ENCODE results near the gene TEDC1.

Gene TEDC1

DNA sequence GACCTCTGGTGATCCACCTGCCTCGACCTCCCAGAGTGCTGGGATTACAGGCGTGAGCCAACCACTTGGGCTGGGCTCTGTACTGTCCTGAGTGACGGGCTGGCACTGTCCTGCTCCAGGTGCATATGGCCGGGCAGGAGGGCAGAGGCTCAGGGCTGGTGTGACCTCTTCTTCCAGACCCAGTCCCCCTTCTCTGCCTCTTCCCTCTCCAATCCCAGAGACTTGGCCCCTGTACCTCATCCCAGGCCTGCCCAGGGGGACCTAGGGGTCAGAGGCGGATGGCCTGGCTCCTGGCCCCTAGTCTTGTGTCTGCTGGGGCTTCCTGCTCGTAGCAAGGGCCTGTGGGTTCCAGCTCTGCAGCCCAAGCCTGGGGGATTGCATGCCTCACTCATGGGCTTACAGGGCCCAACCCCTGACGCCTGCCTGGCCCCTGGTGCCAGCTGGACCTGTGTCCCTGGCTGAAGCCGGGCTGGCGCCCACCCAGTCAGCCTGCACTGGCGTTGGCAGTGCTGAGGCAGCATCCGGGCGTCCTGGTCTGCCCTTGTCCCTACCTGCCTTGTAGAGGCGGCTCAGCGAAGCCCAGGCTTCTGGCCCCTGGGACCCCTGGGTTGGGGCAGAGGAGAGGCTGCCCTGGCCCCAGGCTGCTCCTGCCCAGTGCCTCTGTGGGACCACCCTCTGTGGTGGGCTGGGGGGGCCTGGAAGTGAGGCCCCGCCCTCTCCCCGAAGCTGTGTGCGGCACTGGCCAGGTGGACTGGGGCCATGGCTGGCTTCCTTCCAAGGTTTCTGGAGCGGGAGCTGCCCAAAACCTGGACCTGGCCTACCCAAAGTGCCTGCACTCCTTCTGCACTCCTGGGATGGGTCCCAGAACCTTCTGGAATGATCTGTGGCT, 4.3 kb downstream of the TEDC1 start:
- DNase-seq (ENCODE audit: low read depth in 2 of 2, low spot score in 1 of 2): no peak

DNA sequence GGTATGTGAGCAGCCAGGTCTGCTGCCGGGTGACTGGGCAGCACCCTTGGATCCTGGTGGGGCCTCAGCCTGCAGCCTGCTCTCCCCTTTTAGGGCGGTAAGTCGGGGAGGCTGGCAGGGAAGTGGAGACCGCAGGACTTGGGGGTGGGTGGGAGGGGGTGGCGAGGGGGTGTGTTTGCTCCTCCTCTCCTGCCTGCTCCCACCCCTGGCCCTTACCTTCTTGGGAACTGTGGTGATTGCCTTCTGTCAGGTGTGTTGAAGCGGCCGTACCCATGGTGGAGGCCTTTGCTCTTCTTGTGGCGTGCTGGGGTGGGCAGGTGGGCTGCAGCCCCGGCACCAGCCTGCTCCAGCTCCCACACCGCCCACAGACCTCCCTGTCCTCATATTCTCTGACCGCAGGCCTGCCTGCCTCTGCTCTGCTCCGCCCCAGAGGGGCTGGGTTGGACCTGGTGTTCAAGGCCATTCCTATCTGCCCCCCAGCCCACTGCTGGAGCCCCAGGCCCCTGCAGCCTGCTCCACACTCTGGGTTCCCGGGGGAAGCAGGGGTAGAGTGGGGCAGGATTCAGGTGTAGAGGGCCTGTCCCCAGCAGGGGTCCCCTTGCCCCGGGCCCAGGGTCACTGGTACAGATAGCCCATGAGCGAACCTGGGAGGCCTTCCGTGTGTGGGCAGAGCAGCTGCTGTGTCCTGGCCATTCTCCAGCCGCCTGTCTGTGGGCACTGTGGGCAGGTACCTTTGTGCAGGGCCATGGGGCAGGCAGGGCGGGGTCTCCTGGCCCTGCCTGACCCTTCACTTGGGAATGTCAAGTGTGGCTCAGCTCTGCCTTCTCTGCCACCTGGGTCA, 5.2 kb downstream of the TEDC1 start:
- no peak for DNase-seq (ENCODE audit: low read depth in 2 of 2, low spot score in 1 of 2)

DNA sequence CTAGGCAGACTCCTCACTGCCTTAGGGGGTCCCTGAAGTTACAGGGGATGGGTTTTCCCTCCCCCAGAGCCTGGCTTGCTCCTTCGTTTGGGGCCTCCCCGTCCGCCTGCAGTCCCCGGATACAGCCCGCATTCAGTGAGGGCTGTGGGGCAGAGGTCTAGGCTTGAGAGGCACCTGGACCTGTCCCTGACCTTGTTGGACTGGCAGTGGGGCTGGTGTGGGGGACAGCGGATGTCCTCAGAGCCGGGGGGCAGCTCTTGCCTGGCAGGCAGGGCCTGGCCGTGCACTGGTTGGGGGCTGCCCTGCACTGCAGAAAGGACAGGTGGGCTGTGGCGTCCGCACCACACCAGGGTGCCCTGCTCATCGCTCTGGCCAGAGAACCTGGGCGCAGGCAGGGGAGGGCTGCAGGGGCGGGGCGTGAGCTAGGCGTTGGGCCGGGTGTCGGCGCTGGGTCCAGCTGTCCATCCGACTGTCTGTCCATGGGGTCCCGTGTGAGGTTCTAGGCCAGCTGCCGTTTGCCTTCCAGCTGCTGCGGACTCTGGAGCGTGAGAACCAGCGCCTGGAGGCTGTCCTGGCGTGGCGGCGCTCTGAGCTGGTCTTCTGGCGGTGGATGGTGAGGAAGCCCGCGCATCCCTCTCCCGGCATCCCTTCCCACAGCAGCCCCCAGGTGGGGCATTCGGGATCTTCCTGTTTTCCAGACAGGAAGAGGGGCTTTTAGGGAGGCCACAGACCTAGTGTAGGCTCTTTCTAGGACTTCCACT, 6.0 kb downstream of the TEDC1 start:
- no peak for DNase-seq (ENCODE audit: low read depth in 2 of 2, low spot score in 1 of 2)

DNA sequence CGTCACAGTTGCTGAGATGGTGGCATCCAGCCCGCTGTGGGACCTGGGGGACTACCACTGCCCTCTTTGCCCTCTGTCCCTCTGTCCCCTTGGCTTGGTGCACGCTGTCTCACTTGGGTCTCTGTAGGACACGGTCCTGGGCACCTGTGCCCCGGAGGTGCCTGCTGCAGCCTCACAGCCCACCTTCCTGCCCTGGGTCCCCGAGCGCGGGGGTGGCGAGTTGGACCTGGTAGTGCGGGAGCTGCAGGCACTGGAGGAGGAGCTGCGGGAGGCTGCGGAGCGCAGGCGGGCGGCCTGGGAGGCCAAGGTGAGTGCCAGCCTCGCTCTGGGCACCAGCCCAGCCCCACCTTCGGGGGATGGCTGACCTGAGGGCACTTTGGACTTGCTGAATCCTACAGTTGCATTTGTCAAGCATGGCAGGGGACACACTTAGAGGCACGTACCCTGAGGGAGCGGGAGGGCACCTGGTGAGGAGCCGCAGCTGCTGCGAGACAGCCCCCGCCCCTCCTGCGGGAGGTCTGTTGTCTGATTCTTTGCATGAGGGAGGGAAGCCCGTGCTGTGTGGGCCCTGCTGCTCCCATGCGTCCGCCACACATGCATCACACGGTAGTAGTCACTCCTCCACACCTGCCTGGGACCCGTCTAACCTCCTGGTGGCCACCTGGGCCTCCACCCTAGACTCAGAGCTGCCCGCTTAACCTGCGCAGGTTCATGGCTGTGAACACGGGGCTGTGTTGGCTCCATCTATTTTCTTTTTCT, 6.8 kb downstream of the TEDC1 start:
- DNase-seq (ENCODE audit: low read depth in 2 of 2, low spot score in 1 of 2): no peak

DNA sequence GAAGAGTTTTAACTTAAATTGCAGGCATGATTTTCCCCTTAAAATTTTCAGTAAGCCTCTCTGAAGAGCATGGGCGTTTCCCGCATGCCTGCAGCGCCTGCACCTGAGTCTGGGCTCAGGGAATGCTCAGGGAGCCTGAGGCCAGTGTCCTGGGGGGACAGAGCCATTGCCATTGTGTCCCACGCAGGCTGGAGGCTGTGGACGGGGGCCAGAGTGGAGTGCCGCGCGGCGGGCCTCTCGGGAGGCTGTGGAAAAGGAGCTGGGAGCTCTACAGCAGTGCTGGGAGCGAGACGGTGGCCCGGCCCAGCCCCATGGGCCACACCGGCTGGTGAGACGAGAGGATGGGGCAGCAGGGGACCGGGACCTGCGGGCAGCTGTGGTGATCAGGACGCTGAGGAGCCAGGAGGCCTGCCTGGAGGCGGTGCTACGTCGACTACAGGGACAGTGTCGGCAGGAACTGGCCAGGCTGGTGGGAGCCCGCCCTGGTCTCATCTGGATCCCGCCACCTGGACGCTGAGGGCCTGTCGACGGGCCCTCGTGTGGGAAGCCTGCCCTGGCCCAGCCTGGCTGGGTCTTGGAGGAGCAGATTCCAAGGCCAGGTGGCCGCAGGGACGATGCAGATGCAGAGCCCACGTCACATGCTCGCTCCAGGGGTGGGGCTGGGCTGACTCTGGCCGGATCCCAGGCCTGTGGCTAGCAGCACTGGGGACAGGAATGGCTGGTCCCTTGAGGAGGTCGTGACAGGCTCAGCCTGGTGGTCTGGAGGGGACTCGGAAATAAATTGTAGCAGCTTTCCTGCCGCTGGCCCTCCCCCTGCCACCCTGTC, 7.6 kb downstream of the TEDC1 start:
- no peak for DNase-seq (ENCODE audit: low read depth in 2 of 2, low spot score in 1 of 2)

DNA sequence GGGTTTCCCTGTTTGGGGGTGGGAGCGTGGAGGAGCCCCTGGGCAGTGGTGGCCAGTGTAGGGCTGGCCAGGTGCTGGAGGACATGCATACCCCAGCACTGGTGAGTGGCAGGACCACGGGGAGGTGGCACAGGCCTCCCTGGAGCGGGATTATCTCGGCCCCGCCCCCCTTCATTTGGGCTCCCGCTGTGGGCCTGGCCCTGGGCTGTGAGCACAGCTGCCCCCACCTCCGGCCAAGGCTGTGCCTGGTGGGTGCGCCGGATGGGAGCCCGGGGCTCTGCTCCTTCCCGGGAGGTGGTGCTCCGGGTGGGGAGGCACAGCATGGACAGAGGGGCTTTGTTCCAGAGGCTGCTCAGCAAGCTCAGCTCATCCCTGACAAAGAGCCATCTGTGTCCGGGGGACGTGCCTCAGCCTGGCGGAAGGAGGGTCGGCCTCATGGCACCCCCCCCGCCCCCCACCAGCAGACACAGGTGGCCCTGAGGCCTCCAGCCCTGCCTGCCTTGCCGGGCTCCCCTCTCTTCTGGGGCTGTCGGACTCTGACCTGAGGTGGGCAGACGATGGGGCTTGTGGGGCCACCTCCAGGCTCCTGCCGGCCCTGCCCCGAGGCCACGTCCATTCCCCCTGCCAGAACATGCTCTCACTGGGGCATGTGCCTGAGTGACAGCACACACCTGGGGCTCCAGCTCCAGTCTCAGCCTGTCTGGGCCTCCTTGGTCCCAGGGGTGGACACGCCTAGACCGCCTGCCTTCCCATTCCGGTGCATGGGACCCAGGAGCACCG, 8.4 kb downstream of the TEDC1 start:
- no peak for DNase-seq (ENCODE audit: low read depth in 2 of 2, low spot score in 1 of 2)

DNA sequence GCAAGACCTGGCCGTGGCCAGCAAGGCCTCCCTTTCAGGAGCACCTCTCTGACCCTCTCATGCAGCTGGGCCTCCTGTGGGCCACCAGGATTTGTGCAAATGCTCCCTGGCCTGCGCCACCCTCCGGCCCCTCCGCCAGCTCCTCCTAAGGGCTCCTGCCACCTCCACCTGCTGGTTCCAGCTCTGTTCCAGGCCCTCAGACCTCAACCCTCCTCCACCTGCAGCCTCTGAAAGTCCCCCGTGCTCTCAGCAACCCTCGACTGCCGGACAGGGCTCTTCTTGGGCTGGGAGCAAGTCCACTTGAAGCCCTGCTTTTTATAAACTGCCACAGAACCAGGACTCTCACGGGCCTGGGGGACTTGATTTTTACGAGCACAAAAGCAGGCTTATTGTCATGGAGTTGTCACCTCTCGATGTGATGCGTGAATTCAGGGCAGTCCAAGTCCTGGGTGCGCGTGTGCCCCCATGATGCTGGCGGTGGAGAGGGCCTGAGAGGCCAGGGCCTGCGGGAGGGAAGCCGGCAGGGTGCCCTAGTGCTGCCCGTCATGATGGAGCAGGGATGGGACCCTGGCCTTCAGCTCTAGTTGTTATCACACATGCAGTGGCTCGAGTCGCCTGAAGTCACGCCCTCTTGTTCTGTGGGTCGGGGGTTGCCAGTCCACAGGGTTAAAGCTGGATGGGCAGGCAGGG, 9.1 kb downstream of the TEDC1 start:
- DNase-seq (ENCODE audit: low read depth in 2 of 2, low spot score in 1 of 2): no peak

DNA sequence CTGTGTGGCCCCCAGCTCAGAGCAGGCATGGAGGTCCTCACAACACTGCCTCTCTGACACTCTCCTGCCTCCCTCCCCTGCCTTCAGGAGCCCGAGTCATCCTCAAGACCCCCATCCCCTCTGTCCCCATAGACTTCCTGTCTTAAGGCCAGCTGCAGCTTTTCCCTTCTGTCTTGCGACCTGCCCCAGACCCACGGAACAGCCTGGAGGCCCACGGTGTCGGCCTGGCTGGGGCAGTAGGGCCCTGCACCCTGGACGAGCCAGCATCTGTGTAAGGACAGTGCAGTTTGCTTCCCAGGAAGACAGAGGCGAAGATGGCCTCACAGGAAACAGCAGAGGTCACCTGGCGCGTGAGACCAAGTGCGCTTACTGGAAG, 9.7 kb downstream of the TEDC1 start:
- DNase-seq (ENCODE audit: low read depth in 2 of 2, low spot score in 1 of 2): no peak

DNA sequence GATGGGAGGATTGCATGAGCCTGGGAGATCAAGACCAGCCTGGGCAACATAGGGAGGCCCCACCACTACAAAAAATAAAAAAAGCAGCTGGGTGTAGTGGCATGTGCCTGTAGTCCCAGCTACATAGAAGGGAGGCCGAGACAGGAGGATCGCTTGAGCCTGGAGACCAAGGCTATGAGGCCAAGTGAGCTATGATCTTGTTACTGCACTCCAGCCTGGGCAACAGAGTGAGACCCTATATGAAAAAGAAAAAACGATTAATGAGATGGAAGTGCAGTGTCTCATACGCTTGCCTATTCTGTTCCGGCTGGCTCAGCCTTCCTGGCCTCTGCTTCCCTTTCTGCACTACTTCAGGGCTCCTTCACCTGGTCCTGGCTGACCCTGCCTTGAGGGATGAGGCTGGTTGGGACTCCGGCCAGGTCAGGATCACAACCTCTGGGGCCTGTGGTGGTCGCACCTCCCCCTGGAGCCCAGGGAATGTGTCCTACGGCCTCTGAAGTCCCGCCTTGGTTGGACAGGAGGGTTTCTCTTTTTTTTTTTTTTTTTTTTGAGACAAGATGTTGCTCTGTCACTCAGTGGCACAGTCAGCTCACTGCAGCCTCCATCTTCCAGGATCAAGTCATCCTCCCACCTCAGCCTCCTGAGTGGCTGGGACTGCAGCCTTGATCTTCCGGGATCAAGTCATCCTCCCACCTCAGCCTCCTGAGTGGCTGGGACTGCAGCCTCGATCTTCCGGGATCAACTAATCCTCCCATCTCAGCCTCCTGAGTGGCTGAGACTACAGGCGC, 10.7 kb downstream of the TEDC1 start:
- no peak for DNase-seq (ENCODE audit: low read depth in 2 of 2, low spot score in 1 of 2)

DNA sequence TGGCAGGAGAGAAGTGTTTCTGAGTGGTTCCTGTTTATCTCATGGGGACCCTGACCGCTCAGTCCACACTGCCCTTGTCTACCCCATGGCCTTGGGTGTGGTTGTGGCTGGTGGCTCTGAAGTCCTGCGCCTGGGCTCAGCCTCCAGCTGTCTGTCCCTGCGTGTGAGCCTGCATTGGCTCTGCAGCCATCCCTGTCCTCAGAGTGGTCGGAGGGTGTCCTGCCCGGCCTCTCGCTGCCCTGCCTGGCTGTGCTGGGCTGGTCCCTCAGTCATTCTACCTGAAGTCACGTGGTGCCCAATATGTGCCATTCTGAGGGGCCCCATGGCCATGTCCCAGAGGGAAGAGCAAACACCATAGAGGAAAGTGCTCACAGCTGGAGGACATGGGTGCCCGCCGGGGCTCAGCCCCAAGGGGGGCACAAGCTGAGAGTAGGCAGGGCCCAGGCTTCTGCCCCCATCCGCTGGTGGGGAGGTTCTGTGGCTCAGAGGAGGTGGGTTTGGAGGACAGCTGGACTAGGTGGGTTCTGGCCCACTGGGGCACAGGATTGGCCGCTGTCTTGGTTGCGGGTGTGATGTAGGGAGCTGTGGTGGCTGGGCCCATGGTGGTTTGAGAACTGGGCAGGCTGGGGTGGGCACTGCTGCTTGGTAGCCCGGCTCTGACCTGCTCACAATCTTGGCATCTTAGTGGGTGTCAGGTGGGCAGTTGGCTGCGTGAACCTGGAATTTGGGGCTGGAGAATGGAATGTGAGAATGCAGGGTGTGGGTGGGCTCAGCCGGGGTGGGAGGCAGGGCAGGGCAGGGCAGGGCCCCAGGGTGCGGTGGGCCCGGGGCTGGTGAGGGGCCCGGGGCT, 11.6 kb downstream of the TEDC1 start:
- no peak for DNase-seq (ENCODE audit: low read depth in 2 of 2, low spot score in 1 of 2)

DNA sequence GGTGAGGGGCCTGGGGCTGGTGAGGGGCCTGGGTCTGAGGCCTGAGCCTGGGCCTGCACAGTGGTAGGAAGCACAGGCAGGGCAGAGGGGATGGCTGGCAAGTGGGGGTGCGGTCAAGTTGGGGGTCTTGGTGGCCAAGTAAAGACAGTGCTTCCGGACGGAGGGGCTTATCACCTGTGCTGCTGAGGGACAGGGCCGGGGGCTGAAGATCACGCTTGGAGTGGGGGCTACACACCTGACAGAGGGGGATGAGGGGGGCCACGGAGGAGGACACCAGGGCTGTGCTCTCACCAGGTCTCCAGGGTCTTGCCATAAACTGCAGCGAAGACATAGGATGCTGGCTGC, 12.2 kb downstream of the TEDC1 start:
- DNase-seq (ENCODE audit: low read depth in 2 of 2, low spot score in 1 of 2): no peak

DNA sequence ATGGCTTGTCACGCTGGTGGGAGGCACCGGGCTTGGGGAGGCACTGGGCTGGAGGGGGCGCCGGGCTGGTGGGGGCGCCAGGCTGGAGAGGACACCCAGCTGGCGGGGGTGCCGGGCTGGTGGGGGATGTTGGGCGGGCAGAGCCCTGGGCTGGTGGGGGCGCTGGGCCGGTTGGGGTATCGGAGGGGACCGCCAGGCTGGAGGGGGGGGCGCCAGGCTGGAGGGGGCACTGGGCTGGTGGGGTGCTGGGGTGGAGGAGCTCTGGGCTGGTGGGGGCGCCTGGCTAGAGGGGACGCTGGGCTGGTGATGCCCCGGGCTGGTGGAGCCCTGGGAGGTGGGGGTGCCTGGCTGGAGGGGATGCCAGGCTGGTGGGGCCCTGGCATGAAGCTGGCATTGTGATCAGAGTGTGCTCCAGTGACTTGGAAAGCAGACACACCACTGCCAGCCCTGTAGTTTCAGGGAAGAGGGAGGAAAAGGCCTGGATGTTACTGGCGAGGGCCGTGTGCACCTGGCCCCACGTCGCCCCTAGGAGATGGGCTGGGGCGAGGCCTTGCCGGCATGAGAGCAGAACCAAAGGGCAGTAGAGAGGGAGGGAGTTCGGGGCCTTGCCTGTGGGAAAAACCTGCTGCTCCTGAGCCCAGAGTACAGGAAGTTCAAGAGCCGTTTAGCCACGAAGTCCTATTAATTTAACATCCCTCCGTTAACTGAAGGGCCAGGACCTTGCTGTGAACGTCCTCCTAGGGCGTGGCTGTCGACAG, 13.1 kb downstream of the TEDC1 start:
- DNase-seq (ENCODE audit: low read depth in 2 of 2, low spot score in 1 of 2): no peak

DNA sequence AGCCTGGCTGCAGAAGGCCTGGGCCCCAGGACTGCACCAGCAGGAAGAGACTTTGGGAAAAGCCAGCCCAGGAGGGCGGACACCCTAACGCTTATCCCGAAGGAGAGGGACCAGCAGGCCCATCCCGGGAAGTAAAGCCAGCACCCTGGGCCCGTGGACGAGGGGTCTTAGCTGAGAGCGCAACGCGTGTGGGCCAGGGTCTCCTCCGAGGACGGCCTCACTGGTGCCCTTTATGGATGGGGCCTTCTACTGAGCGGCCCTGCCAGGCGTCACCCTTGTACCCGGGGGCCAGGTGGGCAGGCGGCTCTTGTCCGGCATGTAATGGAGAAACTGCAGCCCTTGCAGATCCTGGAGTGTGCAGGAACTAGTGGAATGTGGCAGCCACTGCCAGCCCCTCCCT, 14.1 kb downstream of the TEDC1 start:
- DNase-seq (ENCODE audit: low read depth in 2 of 2, low spot score in 1 of 2): no peak

DNA sequence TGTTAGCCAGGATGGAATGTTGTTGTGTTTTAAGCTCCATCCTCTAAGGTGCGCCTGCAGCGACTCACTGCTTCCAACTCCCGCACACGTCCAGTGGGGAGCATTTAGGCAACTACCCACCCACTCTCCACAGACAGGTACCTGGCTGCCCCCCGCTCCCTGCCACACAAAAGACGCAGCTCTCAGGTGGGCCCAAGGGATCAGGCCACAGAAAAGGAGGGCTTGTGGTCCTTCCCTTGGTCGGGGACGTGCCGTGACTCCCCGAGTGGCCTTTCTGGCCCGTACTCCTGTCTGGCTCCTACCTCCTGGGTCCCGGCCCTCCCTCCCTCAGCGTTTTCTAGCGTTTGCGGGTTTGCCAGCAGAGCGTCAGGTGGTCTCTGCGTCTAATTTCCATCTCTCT, 16.2 kb downstream of the TEDC1 start:
- DNase-seq (ENCODE audit: low read depth in 2 of 2, low spot score in 1 of 2): no peak

DNA sequence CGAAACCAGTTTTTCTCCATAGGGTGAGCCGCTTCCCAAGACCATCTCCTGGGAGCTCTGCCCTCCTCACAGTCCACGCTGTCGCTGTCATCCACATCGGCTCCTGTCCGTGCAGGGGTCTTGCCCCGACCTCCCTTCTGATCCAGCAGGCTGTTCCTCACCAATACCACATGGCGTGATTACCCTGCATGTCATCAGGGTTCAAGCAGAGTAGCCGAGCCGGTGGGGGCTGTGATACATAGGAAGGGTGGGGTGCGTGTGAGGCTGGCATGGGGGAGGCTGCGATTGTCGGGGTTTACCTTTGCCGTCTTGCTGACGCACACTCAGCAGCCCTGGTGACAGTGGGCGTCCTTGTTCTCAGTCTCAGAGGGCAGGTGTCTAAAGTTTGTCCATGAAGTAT, 17.0 kb downstream of the TEDC1 start:
- DNase-seq (ENCODE audit: low read depth in 2 of 2, low spot score in 1 of 2): no peak

DNA sequence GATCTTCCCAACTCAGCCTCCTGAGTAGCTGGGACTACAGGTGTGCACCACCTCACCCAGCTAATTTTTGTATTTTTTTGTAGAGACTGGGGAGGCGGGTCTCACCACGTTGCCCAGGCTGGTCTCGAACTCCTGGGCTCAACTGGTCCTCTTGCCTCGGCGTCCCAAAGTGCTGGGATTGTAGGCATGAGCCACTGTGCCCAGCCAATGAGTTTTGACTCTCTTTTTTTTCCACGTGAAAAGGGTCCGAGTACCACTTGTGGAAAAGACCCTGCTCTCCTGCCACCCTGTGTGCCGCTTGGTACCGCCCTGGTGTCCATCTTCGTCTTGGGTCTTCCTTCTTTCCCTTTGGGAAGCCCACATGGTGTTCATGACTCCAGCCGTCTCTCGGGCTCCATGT, 17.6 kb downstream of the TEDC1 start:
- DNase-seq (ENCODE audit: low read depth in 2 of 2, low spot score in 1 of 2): no peak

All from stimulated activated CD8-positive, alpha-beta memory T cell treated with anti-CD3 and anti-CD28 coated beads, Interleukin-4, amount 100 ng/mL, for 1 hour (primary cell).